ENCODE measurements around the gene LTB4R2. TPM values are rescaled to one million over a fixed set of nuclear protein-coding genes. Genes with fewer than 3 reads are reported as not detected.
A peak's percentile ranks its signal among the peaks of the same experiment; 100 is the strongest.

The LTB4R2 gene
- total RNA-seq, 1 donor from 2014 or later = 9.4 TPM

- Mint-ChIP-seq H3K4me1 (no peaks in the 10 kb centered on the region), H3K27me3 (ENCODE audit: low read depth) (no peaks in the 10 kb centered on the region), H3K27ac (ENCODE audit: unreplicated experiment) (peak overlapping the region; percentile 10), H3K9me3 (no peaks in the 10 kb centered on the region), H3K36me3 (ENCODE audit: low read depth) (no peaks in the 10 kb centered on the region), H3K4me3 (no peak overlapping the region)
- DNase-seq (ENCODE audit: low read depth, low spot score) = no peak
- no peak for TF ChIP-seq CTCF (conservative IDR thresholded peaks at IDR 0.05)
Observed at GRCh38 chr14:24278424-24278823, 31.5 kb upstream of the LTB4R2 start.

GRCh38 chr14:24279301-24280186, 30.4 kb upstream of the LTB4R2 start:
- H3K27ac Mint-ChIP-seq (ENCODE audit: unreplicated experiment) = no peak overlapping the region
- no peak overlapping the region for H3K4me3 Mint-ChIP-seq
- DNase-seq (ENCODE audit: low read depth, low spot score) = no peak

GRCh38 chr14:24280797-24281460, 29.0 kb upstream of the LTB4R2 start:
- Mint-ChIP-seq H3K27ac (ENCODE audit: unreplicated experiment) (no peak overlapping the region), H3K4me1 (no peaks in the 10 kb centered on the region), H3K9me3 (no peaks in the 10 kb centered on the region), H3K4me3 (no peak overlapping the region), H3K27me3 (ENCODE audit: low read depth) (no peaks in the 10 kb centered on the region), H3K36me3 (ENCODE audit: low read depth) (no peaks in the 10 kb centered on the region)
- no peak for DNase-seq (ENCODE audit: low read depth, low spot score)
- no peak for TF ChIP-seq CTCF (conservative IDR thresholded peaks at IDR 0.05)

More at GRCh38 chr14:24279301-24280186, 30.4 kb upstream of the LTB4R2 start:
- no peaks in the 10 kb centered on the region for H3K27me3 Mint-ChIP-seq (ENCODE audit: low read depth)
- H3K4me1 Mint-ChIP-seq = no peaks in the 10 kb centered on the region
- H3K9me3 Mint-ChIP-seq = no peaks in the 10 kb centered on the region
- no peak for TF ChIP-seq CTCF (conservative IDR thresholded peaks at IDR 0.05)
- H3K36me3 Mint-ChIP-seq (ENCODE audit: low read depth) = no peaks in the 10 kb centered on the region

- H3K4me1 Mint-ChIP-seq = no peaks in the 10 kb centered on the region
- H3K27ac Mint-ChIP-seq (ENCODE audit: unreplicated experiment) = no peak overlapping the region
- H3K27me3 Mint-ChIP-seq (ENCODE audit: low read depth) = no peaks in the 10 kb centered on the region
- no peak for TF ChIP-seq CTCF (conservative IDR thresholded peaks at IDR 0.05)
- H3K9me3 Mint-ChIP-seq = no peaks in the 10 kb centered on the region
- no peak overlapping the region for H3K4me3 Mint-ChIP-seq
- H3K36me3 Mint-ChIP-seq (ENCODE audit: low read depth) = no peaks in the 10 kb centered on the region
- no peak for DNase-seq (ENCODE audit: low read depth, low spot score)
Observed at GRCh38 chr14:24281636-24282035, 28.3 kb upstream of the LTB4R2 start.

GRCh38 chr14:24282736-24283135, 27.2 kb upstream of the LTB4R2 start:
- H3K27ac Mint-ChIP-seq (ENCODE audit: unreplicated experiment) = no peak overlapping the region
- no peaks in the 10 kb centered on the region for H3K4me1 Mint-ChIP-seq
- H3K27me3 Mint-ChIP-seq (ENCODE audit: low read depth) = no peaks in the 10 kb centered on the region
- DNase-seq (ENCODE audit: low read depth, low spot score) = no peak
- no peaks in the 10 kb centered on the region for H3K36me3 Mint-ChIP-seq (ENCODE audit: low read depth)
- no peak overlapping the region for H3K4me3 Mint-ChIP-seq
- H3K9me3 Mint-ChIP-seq = no peaks in the 10 kb centered on the region
- no peak for TF ChIP-seq CTCF (conservative IDR thresholded peaks at IDR 0.05)
